ENCODE results near the gene TGFB2.

Gene TGFB2

DNA sequence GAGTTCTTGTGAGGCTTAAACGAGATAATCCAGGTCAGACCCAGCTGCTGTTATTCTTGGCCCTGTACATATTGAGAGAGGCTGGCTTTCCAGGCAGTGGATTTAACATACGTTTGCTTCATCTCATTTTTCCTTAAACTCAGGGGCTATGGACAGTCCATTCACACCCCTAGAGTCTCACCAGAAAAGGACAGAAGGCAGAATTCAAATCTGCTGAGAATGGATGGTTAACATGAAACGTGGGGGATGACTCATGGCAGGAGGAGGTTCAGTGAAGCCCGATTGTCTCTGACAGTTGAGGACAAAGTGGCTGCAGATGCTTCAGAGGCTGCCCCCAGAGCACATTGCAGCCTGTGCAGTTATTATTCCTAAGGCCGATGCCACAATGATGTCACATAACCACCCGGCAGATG lies 39.5 kb downstream of the TGFB2 start:
- no peak for DNase-seq

DNA sequence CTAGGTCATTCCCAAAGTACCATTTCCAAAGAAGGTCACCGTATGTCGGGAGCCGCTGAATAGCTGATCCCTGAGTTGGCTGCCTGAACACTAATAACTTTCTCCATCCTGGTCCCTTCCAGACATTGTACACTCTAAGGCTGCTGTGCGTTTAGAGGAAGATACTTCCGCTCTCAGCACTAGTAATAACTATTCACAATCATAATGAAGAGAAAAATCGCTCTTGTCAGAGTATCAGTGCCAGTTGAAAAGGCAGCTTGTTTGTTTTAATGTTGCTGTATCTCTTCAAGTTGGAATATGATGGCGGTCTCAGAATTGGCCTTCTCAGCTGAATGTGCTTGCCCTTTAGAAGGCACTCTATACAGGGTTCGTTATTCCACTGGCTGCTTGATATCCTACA lies 43.5 kb downstream of the TGFB2 start:
- no peak for DNase-seq

DNA sequence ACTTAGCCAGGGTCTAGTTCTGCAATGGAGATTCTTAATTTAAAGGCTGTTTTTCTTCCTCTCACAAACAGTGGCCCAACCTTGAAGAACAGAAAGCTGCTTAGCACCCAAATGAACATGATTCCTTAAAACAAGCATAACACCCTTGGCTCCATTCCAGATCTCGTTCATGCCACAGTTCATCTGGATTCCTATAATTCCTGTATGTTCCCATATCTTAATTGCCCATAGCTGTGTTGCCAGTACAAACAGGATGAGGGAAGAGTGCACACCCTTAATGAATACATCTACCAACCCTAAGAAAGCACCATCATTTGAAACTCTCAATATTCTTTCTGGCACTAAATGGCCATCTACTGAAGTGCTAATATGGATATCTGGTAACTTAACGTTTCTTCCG lies 45.5 kb downstream of the TGFB2 start:
- no peak for DNase-seq

DNA sequence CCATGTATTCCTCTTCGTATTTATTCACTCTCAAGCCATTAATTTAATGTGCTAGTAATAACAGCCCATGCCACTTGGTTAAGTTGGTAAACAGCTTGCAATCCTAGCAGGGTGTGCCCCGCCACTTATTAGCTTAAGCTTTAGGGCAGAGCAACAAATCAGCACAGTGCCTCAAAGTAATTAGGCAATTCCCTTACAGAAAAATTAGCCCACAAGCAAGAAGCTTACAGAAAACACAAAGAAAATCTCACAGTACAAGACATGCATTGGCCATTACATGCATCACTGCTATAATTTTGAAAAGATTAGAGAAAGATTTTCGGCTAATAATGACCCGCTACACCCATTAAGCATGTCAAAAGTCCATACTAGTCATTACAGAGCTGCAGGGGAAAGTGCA lies 47.6 kb downstream of the TGFB2 start:
- DNase-seq, result no peak

DNA sequence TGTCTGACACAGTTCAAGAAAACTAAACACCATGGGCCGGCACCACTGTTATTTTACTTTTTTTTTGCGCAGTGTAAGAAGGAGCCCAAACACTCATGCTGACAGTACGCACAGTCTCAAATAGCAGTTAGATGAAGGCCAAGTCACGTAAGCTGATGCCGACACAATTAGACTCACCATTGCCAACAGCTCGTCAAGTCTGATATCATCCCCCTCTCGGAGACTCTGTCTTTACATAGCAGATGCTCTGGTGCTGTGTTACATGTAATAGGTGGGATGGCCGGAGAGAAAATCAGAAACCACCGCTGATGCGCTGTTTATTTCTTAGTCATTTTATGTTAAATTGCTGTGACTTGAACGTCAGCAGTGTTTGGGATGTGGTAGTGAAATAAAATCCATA lies 49.3 kb downstream of the TGFB2 start:
- DNase-seq, result no peak

DNA sequence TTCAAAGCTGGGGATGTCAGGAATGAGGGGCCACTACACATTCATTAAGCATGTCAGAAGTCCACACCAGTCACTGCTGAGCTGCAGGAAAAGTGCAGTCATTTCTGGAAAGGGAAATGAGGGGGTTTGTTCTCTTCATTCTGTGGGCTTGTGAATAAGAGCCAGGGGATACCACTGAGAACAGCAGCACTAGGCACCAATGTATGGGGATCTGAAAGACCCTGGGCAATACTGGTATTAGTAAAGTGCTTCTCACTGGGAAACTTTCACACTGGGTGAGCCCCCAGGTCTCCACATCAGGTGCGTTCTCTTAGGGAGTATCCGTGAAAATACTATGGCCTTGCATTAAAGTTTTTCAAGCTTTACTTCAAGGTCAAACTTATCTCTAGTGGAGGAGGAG lies 49.9 kb downstream of the TGFB2 start:
- no peak for DNase-seq

DNA sequence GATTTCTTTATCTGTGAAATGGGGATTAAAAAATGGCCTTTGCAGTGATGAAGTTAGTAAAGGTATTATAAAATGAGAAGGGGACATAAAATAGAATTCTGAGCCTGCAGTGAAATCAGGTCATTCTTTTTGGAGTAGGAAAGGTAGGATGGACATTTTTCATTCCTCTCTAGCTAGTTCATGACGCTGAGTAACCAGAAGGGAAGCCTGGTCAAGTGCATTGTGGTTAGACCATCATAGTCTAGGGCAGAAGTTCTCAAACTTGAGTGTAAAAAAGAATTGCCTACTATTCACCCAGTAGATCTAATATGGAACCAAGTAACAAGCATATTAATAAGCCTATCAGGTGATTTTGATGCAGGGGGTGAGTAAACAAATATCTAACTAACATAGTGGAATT lies 50.8 kb downstream of the TGFB2 start:
- DNase-seq, result no peak

DNA sequence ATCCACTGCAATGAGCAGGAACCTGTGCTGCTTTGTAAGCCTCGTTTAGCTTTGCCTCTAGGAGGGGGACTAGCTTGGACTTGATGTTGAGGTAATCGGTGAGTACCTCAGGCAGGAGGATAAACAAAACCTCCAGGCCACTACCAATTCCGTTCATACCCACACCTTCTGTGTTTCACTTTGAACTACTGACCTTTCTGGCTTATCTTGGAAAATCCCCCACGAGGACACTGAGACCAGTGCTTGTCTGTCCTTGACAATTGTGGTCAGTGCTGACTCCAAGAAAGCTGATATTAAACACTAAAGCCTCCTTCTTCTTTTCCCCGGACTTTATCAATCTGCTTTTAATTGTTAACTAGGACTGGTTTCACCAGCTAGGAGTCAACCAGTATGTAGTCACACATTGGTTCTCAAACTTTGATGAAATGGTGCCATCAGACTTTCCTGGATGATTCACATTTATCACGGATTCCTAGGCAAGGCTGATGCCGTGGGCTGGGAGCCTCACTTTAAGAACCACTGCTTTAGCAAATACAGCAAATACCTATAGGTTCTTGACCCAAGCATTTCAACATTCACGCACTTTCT lies 52.7 kb downstream of the TGFB2 start:
- DNase-seq, result no peak

DNA sequence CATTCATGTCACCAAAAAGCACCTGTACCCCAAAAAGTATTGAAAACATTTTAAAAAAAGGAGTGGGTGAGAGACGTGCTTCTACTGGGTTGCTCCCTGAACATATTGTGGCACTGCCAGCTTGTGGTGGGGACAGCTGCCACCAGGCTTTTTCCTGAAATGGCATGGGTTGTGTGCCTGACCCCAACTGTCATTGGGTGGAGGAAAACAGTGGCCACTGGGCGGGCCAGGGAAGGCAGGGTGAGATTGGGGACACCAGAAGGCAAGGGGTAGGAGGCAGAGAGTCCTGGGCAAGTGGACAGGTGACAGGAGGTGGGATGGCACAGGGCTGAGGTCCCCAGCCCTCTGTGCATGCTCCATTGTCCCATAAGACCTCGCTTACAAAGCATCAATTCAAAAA lies 55.5 kb downstream of the TGFB2 start:
- DNase-seq, result no peak

DNA sequence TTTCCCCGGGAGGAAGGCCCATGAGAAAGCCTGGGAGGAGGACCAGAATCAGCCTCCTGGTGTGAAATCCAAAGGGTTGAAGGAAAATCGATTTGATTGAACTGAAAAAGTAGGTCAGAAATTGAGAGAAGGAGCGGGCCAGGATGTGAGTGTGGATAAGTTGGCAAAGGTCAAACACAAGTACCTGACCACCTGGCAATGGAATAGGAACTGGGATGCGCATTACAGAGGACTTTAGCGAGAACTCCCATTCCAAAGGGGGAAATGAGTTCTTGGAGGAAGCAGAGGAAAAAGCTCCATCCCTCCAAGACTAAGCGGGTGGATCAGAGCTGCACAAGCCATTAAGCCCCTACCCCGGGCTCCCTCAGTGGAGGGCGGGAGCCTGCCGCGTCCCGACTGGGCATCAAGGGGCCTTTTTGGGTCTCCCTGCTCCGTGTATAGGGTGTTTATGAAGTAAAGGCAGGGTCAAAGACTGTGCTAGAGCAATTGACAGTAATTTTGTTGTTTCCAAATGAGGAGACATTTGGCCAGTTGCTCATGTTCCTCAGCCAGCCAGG lies 56.4 kb downstream of the TGFB2 start:
- DNase-seq, result no peak

DNA sequence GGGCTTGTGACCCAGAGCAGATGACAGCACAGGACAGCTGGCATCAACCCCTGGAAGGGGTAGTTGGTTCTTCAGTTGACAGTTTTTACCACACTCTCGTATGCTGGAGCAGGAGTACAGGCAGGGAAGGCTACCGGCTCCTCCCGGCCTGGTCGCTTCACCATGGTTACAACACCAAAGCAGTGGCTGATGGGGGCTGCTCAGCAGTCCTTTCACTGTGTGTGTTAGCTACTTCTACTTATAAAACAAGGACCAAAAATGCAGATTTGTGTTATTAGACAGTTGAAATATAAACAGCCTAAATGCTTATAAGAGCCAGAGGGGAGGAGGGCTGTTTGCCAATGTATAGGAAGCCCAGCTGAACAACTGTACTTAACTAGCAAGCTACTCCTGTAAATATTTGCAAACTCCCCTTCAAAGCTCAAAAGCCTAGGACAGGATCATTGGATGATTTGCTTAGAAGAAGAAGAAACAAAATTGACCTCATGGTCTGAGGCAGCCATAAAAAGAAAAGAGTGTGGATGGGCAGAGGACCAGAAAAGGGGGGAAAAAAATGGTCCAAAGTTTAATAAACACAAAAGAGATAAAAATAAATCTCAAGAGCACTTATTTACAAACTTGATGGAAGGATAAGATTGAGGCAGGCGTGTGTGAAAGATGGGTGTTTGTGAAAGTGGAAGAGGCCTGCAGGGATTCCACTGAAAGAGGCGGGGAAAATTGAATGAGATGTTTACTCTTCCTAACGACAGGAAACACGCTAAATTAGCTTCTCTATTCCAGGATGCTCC lies 57.1 kb downstream of the TGFB2 start:
- DNase-seq, result peak in 9 of 58 donors; percentile 6 to 34 (median 15)

DNA sequence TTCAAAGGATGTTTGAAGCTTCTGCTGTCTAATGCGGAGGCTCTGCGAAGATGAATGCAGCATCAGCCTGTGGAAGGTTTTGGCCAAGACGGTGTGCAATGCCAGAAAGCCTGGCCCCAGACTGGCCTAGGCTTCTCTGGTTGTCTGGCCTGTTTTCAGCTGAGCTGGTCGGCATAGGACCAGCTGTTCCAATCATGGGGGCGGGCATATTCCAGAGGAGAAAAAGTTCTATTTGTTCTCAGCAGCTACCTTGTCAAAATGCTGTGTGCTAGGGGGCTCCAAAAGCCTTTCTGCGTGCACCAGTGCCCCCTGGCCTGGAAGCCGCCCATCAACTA lies 57.6 kb downstream of the TGFB2 start:
- DNase-seq, result peak in 1 of 58 donors; percentile 9

DNA sequence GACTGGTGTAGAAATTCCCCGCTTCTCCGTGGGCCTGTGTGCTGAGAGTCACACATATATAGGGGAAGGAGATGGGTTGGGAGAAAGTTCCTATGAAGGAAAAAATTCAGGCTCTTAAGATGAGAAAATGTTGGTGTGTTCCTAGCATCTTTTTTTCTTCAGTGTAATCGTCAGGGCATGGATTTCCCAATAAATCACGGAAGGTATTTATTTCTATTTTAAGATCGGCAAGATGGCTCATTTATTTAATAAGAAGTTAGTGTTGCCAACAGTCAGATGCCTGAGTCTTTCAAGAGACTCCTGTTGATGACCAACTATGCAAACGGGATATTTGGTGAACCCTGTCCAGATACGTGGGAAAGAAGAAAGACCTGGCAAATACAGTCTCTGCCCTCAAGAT lies 58.2 kb downstream of the TGFB2 start:
- no peak for DNase-seq

DNA sequence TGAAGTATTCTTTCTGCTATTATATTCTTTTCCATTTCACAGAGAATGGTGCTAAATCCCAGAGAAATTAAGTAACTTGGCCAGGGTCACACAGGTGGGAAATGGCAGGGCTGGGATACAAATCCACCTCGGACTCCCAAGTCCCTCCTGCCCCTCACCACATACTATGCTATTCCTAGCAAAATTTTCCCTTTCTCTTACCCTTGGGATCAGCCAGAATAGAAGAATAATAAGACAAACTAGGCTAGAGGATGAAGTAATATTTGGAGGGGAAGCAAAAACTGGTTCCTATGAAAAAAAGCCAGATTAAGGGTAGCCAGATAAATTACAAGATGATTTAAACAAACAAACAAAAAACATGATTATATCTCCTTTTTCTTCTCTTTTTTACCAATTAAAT lies 62.5 kb downstream of the TGFB2 start:
- no peak for DNase-seq

DNA sequence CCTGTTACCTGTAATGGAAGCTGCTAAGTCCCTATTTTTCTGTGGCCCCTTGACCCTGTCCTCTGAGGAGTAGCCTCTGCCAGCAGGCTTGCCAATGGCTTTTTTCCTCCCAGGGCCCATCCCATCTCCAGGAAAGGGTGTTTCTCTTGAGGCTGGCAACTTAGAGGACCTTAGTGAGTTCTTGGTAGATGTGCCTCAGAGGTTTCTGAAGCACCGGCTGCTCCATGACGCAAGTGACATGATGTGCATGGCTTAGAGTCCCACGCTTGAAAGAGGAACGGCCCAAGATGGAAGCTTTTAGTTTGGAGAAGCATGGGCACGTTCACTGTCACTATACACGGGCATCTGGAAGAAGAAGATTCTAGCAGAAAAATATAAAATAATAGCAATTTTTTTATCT lies 63.0 kb downstream of the TGFB2 start:
- no peak for DNase-seq

DNA sequence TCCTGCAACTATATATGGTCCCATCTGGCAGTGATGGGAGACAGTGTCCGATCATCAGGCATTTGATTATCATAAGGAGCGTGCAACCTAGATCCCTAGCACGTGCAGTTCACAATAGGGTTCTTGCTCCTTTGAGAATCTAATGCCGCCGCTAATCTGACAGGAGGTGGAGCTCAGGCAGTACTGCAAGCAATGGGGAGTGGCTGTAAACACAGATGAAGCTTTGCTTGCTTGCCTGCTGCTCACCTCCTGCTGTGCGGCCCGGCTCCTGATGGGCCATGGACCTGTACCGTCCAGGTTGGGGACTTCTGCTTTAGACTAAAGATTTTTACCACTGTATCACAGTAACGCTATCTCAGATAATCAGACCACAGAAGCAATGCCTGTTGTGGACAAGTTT lies 63.8 kb downstream of the TGFB2 start:
- DNase-seq, result no peak

DNA sequence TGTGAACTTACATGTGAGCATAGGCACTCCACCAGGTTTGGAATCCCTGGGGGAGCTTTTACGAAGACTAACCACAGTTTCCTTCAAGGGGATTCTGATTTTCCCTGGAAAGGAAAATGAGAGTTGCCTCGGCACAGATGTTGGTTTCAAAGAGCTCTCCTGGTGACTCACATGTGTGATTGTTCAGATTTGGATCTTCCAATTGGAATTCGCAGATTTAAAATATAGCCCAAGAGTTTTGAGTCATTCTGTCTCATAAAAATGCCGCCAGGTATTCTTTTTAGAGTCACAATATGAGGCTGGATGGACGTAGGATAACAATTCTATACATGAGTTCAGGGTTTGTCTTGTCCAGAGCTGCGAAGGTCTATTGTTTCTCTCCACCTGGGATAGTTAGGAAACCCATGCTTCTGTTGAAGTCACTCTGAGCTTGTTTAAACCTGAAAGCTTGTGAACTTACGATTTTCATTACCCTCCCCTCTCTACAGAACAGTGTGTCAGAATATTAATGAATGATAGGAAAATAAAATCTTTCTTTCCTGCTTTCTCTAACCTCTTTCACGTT lies 64.9 kb downstream of the TGFB2 start:
- DNase-seq, result no peak

DNA sequence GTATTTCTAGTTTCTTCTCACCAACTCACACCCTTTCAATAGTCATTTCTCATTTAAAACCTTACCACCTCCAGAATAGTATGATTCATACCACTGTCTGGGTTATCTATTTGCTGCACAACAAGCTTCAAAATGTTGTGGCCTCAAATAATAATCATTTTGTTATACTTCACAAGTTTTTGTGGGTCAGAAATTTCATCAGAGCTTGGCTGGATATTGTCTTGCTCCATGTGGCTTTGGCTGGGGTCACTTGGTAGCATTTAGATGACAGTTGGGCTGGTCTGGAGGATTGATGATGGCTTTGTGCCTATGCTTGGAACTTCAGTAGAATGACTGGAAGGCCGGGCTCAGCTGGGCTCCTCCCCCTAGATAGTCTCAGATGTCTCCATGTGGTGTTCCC lies 66.0 kb downstream of the TGFB2 start:
- DNase-seq, result no peak

DNA sequence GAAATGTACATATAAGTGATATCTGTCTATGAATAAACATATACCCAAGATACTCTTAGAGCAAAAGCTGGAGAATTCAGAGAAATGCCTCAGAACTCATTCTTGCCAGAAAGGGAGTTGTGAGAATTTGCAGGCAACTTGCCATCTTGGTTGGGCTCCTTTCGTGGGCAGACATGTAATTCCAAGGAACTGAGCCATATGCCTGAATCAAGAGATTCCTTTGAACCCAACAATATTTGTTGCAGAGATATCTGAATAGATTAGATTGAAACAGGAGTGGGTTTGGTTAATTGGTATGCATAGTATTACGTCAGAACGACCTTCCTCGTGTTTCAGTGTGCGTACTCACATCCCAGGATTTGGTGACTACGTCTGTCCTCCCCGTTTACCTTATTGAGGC lies 67.0 kb downstream of the TGFB2 start:
- DNase-seq, result peak in 5 of 58 donors; percentile 7 to 50 (median 9)

DNA sequence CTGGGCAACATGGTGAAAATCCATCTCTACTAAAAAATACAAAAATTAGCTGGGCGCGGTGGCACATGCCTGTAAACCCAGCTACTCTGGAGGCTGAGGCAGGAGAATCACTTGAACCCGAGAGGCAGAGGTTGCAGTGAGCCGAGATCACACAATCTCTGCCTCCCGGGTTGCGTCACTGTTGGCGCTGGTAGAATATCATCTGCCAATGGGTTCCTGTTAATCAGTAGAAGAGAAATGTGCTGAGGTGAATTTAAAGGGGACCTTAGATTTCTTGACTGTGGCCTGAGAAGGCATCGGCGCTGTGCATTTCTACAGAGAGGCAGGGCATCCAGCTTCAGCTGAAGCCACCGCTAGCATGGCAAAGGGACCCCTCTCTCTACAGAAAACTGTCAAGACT lies 68.0 kb downstream of the TGFB2 start:
- no peak for DNase-seq

DNA sequence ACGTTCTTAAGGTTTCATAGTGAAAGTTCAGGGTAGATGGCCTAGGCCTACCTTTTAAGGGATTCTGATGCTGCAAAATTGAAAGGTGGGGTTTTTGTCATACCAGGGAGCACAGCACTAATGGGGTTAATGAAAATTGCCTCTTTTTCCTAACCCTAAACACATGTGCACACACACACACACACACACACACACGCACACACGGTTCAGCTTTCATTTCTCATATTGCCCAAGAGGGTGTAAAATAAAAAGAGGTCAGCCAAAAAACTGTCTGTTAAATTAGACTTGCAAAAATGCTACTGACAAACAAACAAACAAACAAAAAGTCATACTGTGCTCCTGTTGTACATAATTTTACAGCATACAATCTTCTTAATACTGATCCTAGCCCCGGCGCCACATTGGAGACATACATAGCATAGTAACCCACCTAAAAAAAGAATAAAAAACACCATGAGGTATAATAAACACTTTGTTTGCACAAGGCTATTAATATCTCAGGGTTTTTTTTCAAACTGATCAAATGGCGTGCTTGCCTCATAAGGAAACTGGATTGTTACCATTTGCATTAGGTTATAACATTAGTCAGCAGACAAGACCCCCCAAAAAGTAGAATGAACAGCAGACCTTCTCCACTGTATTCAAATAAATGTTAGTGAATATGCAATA lies 69.1 kb downstream of the TGFB2 start:
- DNase-seq, result no peak

DNA sequence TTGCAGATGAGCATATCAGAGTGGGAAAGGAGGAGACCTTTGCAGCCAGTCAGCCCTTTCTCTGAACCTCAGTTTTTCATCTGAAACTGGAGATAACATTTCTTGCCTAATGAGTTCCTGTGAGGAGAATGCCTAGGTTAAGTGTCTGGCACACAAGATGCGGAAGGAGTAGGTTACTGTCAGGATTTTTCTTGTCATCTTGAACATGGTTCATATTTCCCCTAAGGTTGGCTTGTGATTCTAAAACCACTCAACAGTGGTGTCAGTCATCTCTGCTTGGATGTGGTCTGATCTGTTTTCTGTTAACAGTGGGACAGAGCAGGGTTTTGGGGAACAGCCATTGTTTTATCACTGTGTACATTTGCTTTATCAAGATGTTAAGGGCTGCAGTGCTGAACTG lies 70.6 kb downstream of the TGFB2 start:
- DNase-seq, result no peak

Measured in anterior cingulate cortex (tissue), 58 donors.